Upper lobe of right lung (tissue), 1 donor: ENCODE data around the gene MACROH2A2. TPM values are rescaled to one million over a fixed set of nuclear protein-coding genes. Genes with fewer than 3 reads are reported as not detected.

ENCODE experiments used
- ATAC-seq: fragments of 200-7000 bp; cut with Tn5 transposase; one replicate; pipeline ENCODE4 v1.9.1; 2020; ENCODE audit warnings: mild to moderate bottlenecking, moderate library complexity
- DNase-seq: peaks from one replicate; pipeline ENCODE4 v3.0.0-alpha.2; 2020
- H3K27ac ChIP-seq: fragments of 200-600 bp; one replicate; pipeline ENCODE4 v1.8.0; 2022
- H3K27me3 ChIP-seq: fragments of 200-600 bp; one replicate; pipeline ENCODE4 v1.8.0; 2022; ENCODE audit warnings: mild to moderate bottlenecking
- H3K36me3 ChIP-seq: fragments of 200-600 bp; one replicate; pipeline ENCODE4 v1.8.0; 2022
- H3K4me1 ChIP-seq: fragments of 200-600 bp; one replicate; pipeline ENCODE4 v1.8.0; 2022
- H3K4me3 ChIP-seq: fragments of 200-600 bp; one replicate; pipeline ENCODE4 v1.8.0; 2022; ENCODE audit warnings: mild to moderate bottlenecking
- H3K9me3 ChIP-seq: fragments of 200-600 bp; one replicate; pipeline ENCODE4 v1.8.0; 2022
- CTCF ChIP-seq: fragments of 200-600 bp; IDR thresholded peaks from one replicate; pipeline ENCODE4 v1.8.0; 2022; ENCODE audit warnings: antibody characterized with exemption
- intact Hi-C: fragments of 100-400 bp; cut with DNase I; formaldehyde crosslinking; loops from one replicate; pipeline ENCODE4 v1.11.0; 2022
- total RNA-seq: library from RNA; stranded (reverse); fragmentation: NEBNext Ultra II Directional; extraction: Animal tissue kit (Norgen Biotek cat#: 25700); gene quantifications from one replicate; pipeline ENCODE4 v1.2.1, GENCODE V29; 2021
- donor health status: DM: no; HTN: yes; CAD: no; lungs with severe emphysema.

Gene MACROH2A2
- total RNA-seq, 1 donor from 2014 or later = 6.5 TPM

- intact Hi-C loops = no loop called here
- ATAC-seq (peak; percentile 85), DNase-seq (no peak)
- H3K27ac ChIP-seq = no peak overlapping the region
- no peak overlapping the region for H3K4me3 ChIP-seq
- no peaks in the 10 kb centered on the region for H3K4me1 ChIP-seq
- H3K9me3 ChIP-seq = no peaks in the 10 kb centered on the region
- peaks cover 57% of the 10 kb centered on the region for H3K36me3 ChIP-seq
- no peaks in the 10 kb centered on the region for H3K27me3 ChIP-seq
- TF ChIP-seq CTCF = peak; percentile 89
Observed at GRCh38 chr10:70115948-70116682, 63.5 kb downstream of the MACROH2A2 start.

- H3K4me3 ChIP-seq = no peak overlapping the region
- no peak overlapping the region for H3K27ac ChIP-seq
- intact Hi-C loops = no loop called here
- ATAC-seq (no peak), DNase-seq (no peak)
- no peaks in the 10 kb centered on the region for H3K9me3 ChIP-seq
- peaks cover 43% of the 10 kb centered on the region for H3K36me3 ChIP-seq
- no peaks in the 10 kb centered on the region for H3K27me3 ChIP-seq
- no peak for TF ChIP-seq CTCF
- H3K4me1 ChIP-seq = no peaks in the 10 kb centered on the region
Observed at GRCh38 chr10:70117646-70118045, 65.0 kb downstream of the MACROH2A2 start.

GRCh38 chr10:70118196-70118595, 65.5 kb downstream of the MACROH2A2 start:
- no peak for ATAC-seq
- H3K27me3 ChIP-seq = no peaks in the 10 kb centered on the region
- H3K27ac ChIP-seq = no peak overlapping the region
- no peaks in the 10 kb centered on the region for H3K9me3 ChIP-seq
- no peak overlapping the region for H3K4me3 ChIP-seq
- intact Hi-C loops = no loop called here
- DNase-seq = no peak
- no peak for TF ChIP-seq CTCF
- H3K36me3 ChIP-seq = peaks cover 38% of the 10 kb centered on the region
- H3K4me1 ChIP-seq = no peaks in the 10 kb centered on the region

- H3K4me3 ChIP-seq = no peak overlapping the region
Observed at GRCh38 chr10:70119197-70119596, 66.6 kb downstream of the MACROH2A2 start.

DNA sequence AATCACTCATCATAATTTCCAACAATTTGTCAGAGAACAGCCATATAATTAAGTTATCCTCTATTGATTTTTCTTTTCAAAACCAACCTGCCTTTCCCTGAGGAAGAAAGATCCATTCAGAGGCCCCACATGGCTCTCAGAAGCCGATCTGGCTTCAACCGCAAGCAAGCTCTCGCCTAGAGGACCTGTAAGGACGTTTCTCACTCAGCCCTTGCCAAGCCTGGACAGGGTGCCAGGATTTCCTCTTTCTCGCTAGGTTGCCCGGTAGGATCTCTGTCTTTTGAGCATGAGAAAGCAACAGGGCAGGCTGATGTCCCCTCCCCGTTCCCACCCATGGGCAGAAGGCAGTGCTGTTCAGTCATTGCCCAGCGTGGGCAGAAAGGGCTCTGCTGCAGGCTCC, 67.0 kb downstream of the MACROH2A2 start:
- no peaks in the 10 kb centered on the region for H3K4me1 ChIP-seq
- H3K27ac ChIP-seq = no peak overlapping the region
- intact Hi-C loops = no loop called here
- no peak for ATAC-seq
- TF ChIP-seq CTCF = no peak
- peaks cover 26% of the 10 kb centered on the region for H3K36me3 ChIP-seq
- no peaks in the 10 kb centered on the region for H3K27me3 ChIP-seq
- DNase-seq = no peak
- no peak overlapping the region for H3K4me3 ChIP-seq
- no peaks in the 10 kb centered on the region for H3K9me3 ChIP-seq

More at GRCh38 chr10:70119197-70119596, 66.6 kb downstream of the MACROH2A2 start:
- no peaks in the 10 kb centered on the region for H3K9me3 ChIP-seq
- H3K4me1 ChIP-seq = no peaks in the 10 kb centered on the region
- intact Hi-C loops = no loop called here
- H3K36me3 ChIP-seq = peaks cover 28% of the 10 kb centered on the region
- ATAC-seq (no peak), DNase-seq (no peak)
- no peaks in the 10 kb centered on the region for H3K27me3 ChIP-seq
- H3K27ac ChIP-seq = no peak overlapping the region
- no peak for TF ChIP-seq CTCF

GRCh38 chr10:70120417-70120816, 67.8 kb downstream of the MACROH2A2 start:
- no peak for ATAC-seq
- H3K4me1 ChIP-seq = no peaks in the 10 kb centered on the region
- H3K27me3 ChIP-seq = no peaks in the 10 kb centered on the region
- no peak overlapping the region for H3K27ac ChIP-seq
- no peak for DNase-seq
- no peak overlapping the region for H3K4me3 ChIP-seq
- intact Hi-C loops = no loop called here
- TF ChIP-seq CTCF = no peak
- H3K36me3 ChIP-seq = peaks cover 18% of the 10 kb centered on the region
- no peaks in the 10 kb centered on the region for H3K9me3 ChIP-seq
